ENCODE data around the gene SNHG17.

GRCh38 chr20:38426006-38426897 lies 8.9 kb downstream of the SNHG17 start:
- no peak for TF ChIP-seq CTCF (IDR thresholded peaks at IDR 0.05)
- no peak for TF ChIP-seq POLR2A (IDR thresholded peaks at IDR 0.05)

Data from thyroid gland (tissue), 4 donors.